Gastrocnemius medialis (tissue), 4 donors: ENCODE data around the gene ABHD17A. TPM values are rescaled to one million over a fixed set of nuclear protein-coding genes. Genes with fewer than 3 reads are reported as not detected.

Source experiments
- ATAC-seq, 2 donors: fragments of 150-250 bp; one replicate each; pipeline ENCODE4 v1.9.1; 2016
- DNase-seq, 2 donors: peaks; one replicate each; pipeline ENCODE4 v3.0.0-alpha.2; 2019
- H3K27ac ChIP-seq, 4 donors: fragments of 200-600 bp; sonication (generic); 1 replicate in 1 of 4; 2 replicates in 3 of 4; pipeline ENCODE4 v1.5.1; 2016 to 2018; ENCODE audit warnings: mild to moderate bottlenecking in 2 of 4, moderate library complexity in 1 of 4
- H3K27me3 ChIP-seq, 3 donors: fragments of 200-600 bp; sonication (generic) in 2 of 3; 1 replicate in 1 of 3; 2 replicates in 2 of 3; pipeline versions ENCODE4 v1.5.1 to v1.6.0; 2016 to 2019; ENCODE audit warnings: mild to moderate bottlenecking in 1 of 3, moderate library complexity in 1 of 3
- H3K36me3 ChIP-seq, 2 donors: fragments of 200-600 bp; sonication (generic) in 1 of 2; one replicate each; pipeline ENCODE4 v1.5.1; 2017 to 2018
- H3K4me1 ChIP-seq, 2 donors: fragments of 200-600 bp; sonication (generic) in 1 of 2; one replicate each; pipeline ENCODE4 v1.5.1; 2016 to 2017; ENCODE audit warnings: mild to moderate bottlenecking in 2 of 2
- H3K4me3 ChIP-seq, 4 donors: fragments of 200-600 bp; sonication (generic) in 3 of 4; 1 replicate in 1 of 4; 2 replicates in 3 of 4; pipeline ENCODE4 v1.5.1; 2016 to 2019; ENCODE audit warnings: mild to moderate bottlenecking in 2 of 4
- H3K9me3 ChIP-seq, 3 donors: fragments of 200-600 bp; sonication (generic) in 2 of 3; 1 replicate in 1 of 3; 2 replicates in 2 of 3; pipeline ENCODE4 v1.5.1; 2016 to 2019
- CTCF ChIP-seq, 5 experiments: fragments of 450-650 bp in 3 of 5; fragments of 200-600 bp in 2 of 5; sonication (generic) in 2 of 5; IDR thresholded peaks in 4 of 5; conservative IDR thresholded peaks in 1 of 5; 1 replicate in 4 of 5; 2 replicates in 1 of 5; pipeline ENCODE4 v1.5.1; 2016 to 2019; ENCODE audit warnings: antibody characterized with exemption in 5 of 5, mild to moderate bottlenecking in 3 of 5, moderate library complexity in 3 of 5
- POLR2A ChIP-seq, 2 donors: fragments of 450-650 bp; IDR thresholded peaks; one replicate each; pipeline ENCODE4 v1.6.1; 2017; ENCODE audit warnings: antibody characterized with exemption in 2 of 2, mild to moderate bottlenecking in 2 of 2, moderate library complexity in 2 of 2
- in situ Hi-C, 4 donors: fragments of 200-750 bp; cut with MboI; loops; one replicate each; pipeline versions ENCODE4 v1.15.0 to v1.8.0; 2017; ENCODE audit warnings: low sequenced_read_pairs in 4 of 4
- intact Hi-C: fragments of 100-400 bp; cut with DNase I; formaldehyde crosslinking; loops from one replicate; pipeline ENCODE4 v1.15.1; 2023; ENCODE audit warnings: low total_unique reads
- total RNA-seq, 4 donors: library from RNA; depleted of rRNA; stranded (reverse); fragments of >200 nt; gene quantifications; one replicate each; pipeline versions ENCODE4 v1.1.0 to v1.2.3, GENCODE V29; 2016

ABHD17A gene
- total RNA-seq, 4 donors from 2014 or later = 49.4 to 87.7 (median 70.8) TPM

GRCh38 chr19:1864480-1865171 is 20.7 kb downstream of the ABHD17A start:
- no peaks in the 10 kb centered on the region for H3K9me3 ChIP-seq
- in situ Hi-C loops (no loop called here), intact Hi-C loops (loop anchor here (1.0 to 10.0 kb wide), 2 partner anchors 41 to 480 kb away; partner anchors contain the start of genes ADAT3, NDUFS7 and SCAMP4)
- TF ChIP-seq POLR2A (IDR thresholded peaks at IDR 0.05) (peak in 1 of 2 donors; percentile 14), CTCF (IDR thresholded peaks at IDR 0.05 in 4 of 5, conservative IDR thresholded peaks at IDR 0.05 in 1 of 5) (peak; percentile 39 to 89 (median 78))
- peak overlapping the region; percentile 76 to 92 (median 84) for H3K27ac ChIP-seq
- H3K36me3 ChIP-seq = no peaks in the 10 kb centered on the region
- H3K27me3 ChIP-seq = peaks cover 0 to 8% (median 6%) of the 10 kb centered on the region in 3 donors
- ATAC-seq (peak; percentile 32 to 46), DNase-seq (peak; percentile 46 to 53)
- peak overlapping the region; percentile 67 to 95 (median 82) for H3K4me3 ChIP-seq
- H3K4me1 ChIP-seq = peaks cover 11 to 18% of the 10 kb centered on the region in 2 donors

GRCh38 chr19:1863638-1864479 is 21.4 kb downstream of the ABHD17A start:
- H3K4me1 ChIP-seq = peaks cover 6 to 18% of the 10 kb centered on the region in 2 donors
- peak; percentile 83 for ATAC-seq

GRCh38 chr19:1863328-1863637 is 22.0 kb downstream of the ABHD17A start, which contains the start of gene KLF16:
TSS of gene KLF16 (minus strand) at chr19:1863579. CDS start at chr19:1863497, 82 bp downstream.
- DNase-seq = no peak
- Histone ChIP-seq H3K9me3 (no peaks in the 10 kb centered on the region), H3K36me3 (no peaks in the 10 kb centered on the region), H3K27ac (peak within 1 kb of the TSS; percentile 76 to 92 (median 84)), H3K4me3 (peak within 1 kb of the TSS; percentile 67 to 95 (median 82)), H3K27me3 (peaks cover 0 to 8% (median 6%) of the 10 kb centered on the region in 3 donors), H3K4me1 (peaks cover 5 to 18% of the 10 kb centered on the region in 2 donors)
- ATAC-seq = peak in 1 of 2 donors; percentile 0
- TF ChIP-seq POLR2A (IDR thresholded peaks at IDR 0.05) (peak; percentile 76), CTCF (IDR thresholded peaks at IDR 0.05 in 4 of 5, conservative IDR thresholded peaks at IDR 0.05 in 1 of 5) (no peak)
- intact Hi-C loops (loop anchor here (1.0 to 10.0 kb wide), 2 partner anchors 15 to 478 kb away; partner anchors contain the start of genes NDUFS7 and REXO1), in situ Hi-C loops (no loop called here)

More at GRCh38 chr19:1863638-1864479, 21.4 kb downstream of the ABHD17A start:
- H3K27me3 ChIP-seq = peaks cover 0 to 8% (median 6%) of the 10 kb centered on the region in 3 donors
- peak overlapping the region; percentile 67 to 95 (median 82) for H3K4me3 ChIP-seq
- no peaks in the 10 kb centered on the region for H3K9me3 ChIP-seq
- TF ChIP-seq POLR2A (IDR thresholded peaks at IDR 0.05) (peak; percentile 33 to 34), CTCF (IDR thresholded peaks at IDR 0.05 in 4 of 5, conservative IDR thresholded peaks at IDR 0.05 in 1 of 5) (no peak)
- in situ Hi-C loops = no loop called here
- H3K27ac ChIP-seq = peak overlapping the region; percentile 76 to 92 (median 84)
- DNase-seq = peak; percentile 76 to 82
- intact Hi-C loops = loop anchor here (1.0 to 10.0 kb wide), 3 partner anchors 16 to 479 kb away; partner anchors contain the start of genes ADAT3, NDUFS7, REXO1 and SCAMP4
- H3K36me3 ChIP-seq = no peaks in the 10 kb centered on the region

GRCh38 chr19:1862424-1863327 is 22.6 kb downstream of the ABHD17A start:
- in situ Hi-C loops = no loop called here
- ATAC-seq = peak; percentile 0 to 1
- TF ChIP-seq CTCF (IDR thresholded peaks at IDR 0.05 in 4 of 5, conservative IDR thresholded peaks at IDR 0.05 in 1 of 5) (no peak), POLR2A (IDR thresholded peaks at IDR 0.05) (no peak)

More at GRCh38 chr19:1862424-1863327, 22.6 kb downstream of the ABHD17A start:
- H3K4me1 ChIP-seq = peaks cover 5 to 18% of the 10 kb centered on the region in 2 donors
- peaks cover 1 to 8% (median 6%) of the 10 kb centered on the region in 3 donors for H3K27me3 ChIP-seq
- peak overlapping the region; percentile 54 to 90 (median 65) for H3K4me3 ChIP-seq
- intact Hi-C loops = loop anchor here (1.0 to 10.0 kb wide), 2 partner anchors 14 to 478 kb away; partner anchors contain the start of genes NDUFS7 and REXO1
- H3K27ac ChIP-seq = peak overlapping the region in 3 of 4 donors; percentile 65 to 90 (median 66)
- no peak for DNase-seq
- H3K36me3 ChIP-seq = no peaks in the 10 kb centered on the region
- no peaks in the 10 kb centered on the region for H3K9me3 ChIP-seq
